CD14-positive monocyte (primary cell): ENCODE measurements around the gene ITGA7. TPM values are rescaled to one million over a fixed set of nuclear protein-coding genes. Genes with fewer than 3 reads are reported as not detected.

Experiments used
- DNase-seq, 3 donors: peaks; one replicate each; pipeline ENCODE4 v3.0.0-alpha.2; 2011 to 2022
- H2AFZ ChIP-seq: 2 replicates; pipeline ENCODE4 v1.6.0; 2012; ENCODE audit warnings: mild to moderate bottlenecking, low read depth, low read length, inconsistent platforms; ENCODE audit not compliant: insufficient read depth, poor library complexity, severe bottlenecking
- H3K27ac ChIP-seq, 2 donors: 1 replicate in 1 of 2; 2 replicates in 1 of 2; pipeline ENCODE4 v1.5.1; 2012 to 2013; ENCODE audit warnings: low read length in 2 of 2, control low read depth in 1 of 2, inconsistent platforms in 1 of 2, low read depth in 1 of 2, mild to moderate bottlenecking in 1 of 2
- H3K27me3 ChIP-seq, 2 donors: one replicate each; pipeline versions ENCODE4 v1.6.0 to v1.6.1; 2011 to 2013; ENCODE audit warnings: low read length in 2 of 2; ENCODE audit not compliant: control insufficient read depth in 2 of 2, insufficient read depth in 2 of 2
- H3K36me3 ChIP-seq, 2 donors: replicated peaks in 1 of 2; 1 replicate in 1 of 2; 2 replicates in 1 of 2; pipeline versions ENCODE4 v1.5.1 to v1.6.1; 2012 to 2013; ENCODE audit warnings: low read length in 2 of 2, control low read depth in 1 of 2, inconsistent platforms in 1 of 2, mild to moderate bottlenecking in 1 of 2; ENCODE audit not compliant: insufficient read depth in 2 of 2, control insufficient read depth in 1 of 2
- H3K4me1 ChIP-seq, 2 donors: 1 replicate in 1 of 2; 2 replicates in 1 of 2; pipeline versions ENCODE4 v1.5.1 to v1.6.1; 2012 to 2013; ENCODE audit warnings: low read length in 2 of 2, control low read depth in 1 of 2, inconsistent platforms in 1 of 2, mild to moderate bottlenecking in 1 of 2, moderate library complexity in 1 of 2; ENCODE audit not compliant: insufficient read depth in 2 of 2, control insufficient read depth in 1 of 2
- H3K4me2 ChIP-seq: replicated peaks from 2 replicates; pipeline ENCODE3; 2012; ENCODE audit warnings: low read length, moderate library complexity, mild to moderate bottlenecking; ENCODE audit not compliant: poor library complexity, severe bottlenecking; ENCODE audit errors: extremely low read depth
- H3K4me3 ChIP-seq, 3 experiments: fragments of 200-600 bp in 1 of 3; sonication (generic) in 1 of 3; replicated peaks in 1 of 3; 1 replicate in 2 of 3; 2 replicates in 1 of 3; pipeline ENCODE4 v1.5.1; 2011 to 2013; ENCODE audit warnings: low read length in 3 of 3, mild to moderate bottlenecking in 3 of 3, control low read depth in 2 of 3, low read depth in 2 of 3, inconsistent platforms in 1 of 3, moderate library complexity in 1 of 3
- H3K79me2 ChIP-seq: 2 replicates; pipeline ENCODE4 v1.6.0; 2012; ENCODE audit warnings: mild to moderate bottlenecking, control low read depth, inconsistent platforms, low read length, moderate library complexity; ENCODE audit not compliant: insufficient read depth
- H3K9ac ChIP-seq: 2 replicates; pipeline ENCODE4 v1.6.0; 2017; ENCODE audit warnings: low read length, mild to moderate bottlenecking; ENCODE audit not compliant: insufficient read depth, poor library complexity, severe bottlenecking
- H3K9me3 ChIP-seq, 2 donors: replicated peaks in 1 of 2; 1 replicate in 1 of 2; 2 replicates in 1 of 2; pipeline versions ENCODE4 v1.5.1 to v1.6.1; 2012 to 2013; ENCODE audit warnings: low read length in 2 of 2, control low read depth in 1 of 2; ENCODE audit not compliant: control insufficient read depth in 1 of 2, insufficient read depth in 1 of 2
- H4K20me1 ChIP-seq: 2 replicates; pipeline ENCODE4 v1.6.0; 2012; ENCODE audit warnings: mild to moderate bottlenecking, low read length, control low read depth, moderate library complexity; ENCODE audit not compliant: insufficient read depth
- H3K27ac Mint-ChIP-seq, 7 donors: one replicate each; pipeline ENCODE4 v1.8.0; 2020; ENCODE audit warnings: mild to moderate bottlenecking in 7 of 7, mixed read lengths in 7 of 7, moderate library complexity in 6 of 7, inconsistent platforms in 2 of 7
- H3K27me3 Mint-ChIP-seq, 3 donors: one replicate each; pipeline ENCODE4 v1.8.0; 2021 to 2022; ENCODE audit warnings: low read depth in 3 of 3, mild to moderate bottlenecking in 3 of 3, mixed read lengths in 3 of 3, moderate library complexity in 3 of 3, inconsistent platforms in 1 of 3
- H3K36me3 Mint-ChIP-seq, 2 donors: one replicate each; pipeline ENCODE4 v1.8.0; 2020; ENCODE audit warnings: mixed read lengths in 2 of 2, inconsistent platforms in 1 of 2, mild to moderate bottlenecking in 1 of 2
- H3K4me1 Mint-ChIP-seq: one replicate; pipeline ENCODE4 v1.8.0; 2020; ENCODE audit warnings: mild to moderate bottlenecking, mixed read lengths
- H3K4me3 Mint-ChIP-seq, 2 donors: one replicate each; pipeline ENCODE4 v1.8.0; 2020; ENCODE audit warnings: mild to moderate bottlenecking in 2 of 2, mixed read lengths in 2 of 2, moderate library complexity in 1 of 2
- H3K9me3 Mint-ChIP-seq, 7 donors: one replicate each; pipeline ENCODE4 v1.8.0; 2020 to 2022; ENCODE audit warnings: mixed read lengths in 7 of 7, mild to moderate bottlenecking in 6 of 7, moderate library complexity in 6 of 7, inconsistent platforms in 2 of 7
- WGBS: methylation state at CpG from one replicate; pipeline ENCODE4 v1.1.5; 2013; ENCODE audit warnings: missing lambda C conversion rate; ENCODE audit not compliant: insufficient coverage; 5-methylcytosine and 5-hydroxymethylcytosine counted together
- intact Hi-C, 2 donors: fragments of 100-400 bp; cut with micrococcal nuclease; formaldehyde crosslinking; loops; one replicate each; pipeline versions ENCODE4 v1.15.0 to v1.15.1; 2023
- polyA plus RNA-seq, 3 donors: library from polyadenylated mRNA; depleted of rRNA in 1 of 3; unstranded in 2 of 3; stranded (reverse) in 1 of 3; fragments of 300-500 nt in 2 of 3; fragments of >200 nt in 1 of 3; fragmentation: Illumina TruSeq in 2 of 3; gene quantifications; 1 replicate in 2 of 3; 2 replicates in 1 of 3; pipeline ENCODE4 v1.2.3, GENCODE V29; 2012 to 2021
- TF ChIP-seq, protein P1 (sequence below): fragments of 200-600 bp; IDR thresholded peaks from one replicate; pipeline ENCODE4 v1.8.0; 2022; ENCODE audit warnings: antibody characterized with exemption, mild to moderate bottlenecking

The ITGA7 gene
- polyA plus RNA-seq, 3 donors: 0.23 to 3.3 (median 0.55) TPM

DNA sequence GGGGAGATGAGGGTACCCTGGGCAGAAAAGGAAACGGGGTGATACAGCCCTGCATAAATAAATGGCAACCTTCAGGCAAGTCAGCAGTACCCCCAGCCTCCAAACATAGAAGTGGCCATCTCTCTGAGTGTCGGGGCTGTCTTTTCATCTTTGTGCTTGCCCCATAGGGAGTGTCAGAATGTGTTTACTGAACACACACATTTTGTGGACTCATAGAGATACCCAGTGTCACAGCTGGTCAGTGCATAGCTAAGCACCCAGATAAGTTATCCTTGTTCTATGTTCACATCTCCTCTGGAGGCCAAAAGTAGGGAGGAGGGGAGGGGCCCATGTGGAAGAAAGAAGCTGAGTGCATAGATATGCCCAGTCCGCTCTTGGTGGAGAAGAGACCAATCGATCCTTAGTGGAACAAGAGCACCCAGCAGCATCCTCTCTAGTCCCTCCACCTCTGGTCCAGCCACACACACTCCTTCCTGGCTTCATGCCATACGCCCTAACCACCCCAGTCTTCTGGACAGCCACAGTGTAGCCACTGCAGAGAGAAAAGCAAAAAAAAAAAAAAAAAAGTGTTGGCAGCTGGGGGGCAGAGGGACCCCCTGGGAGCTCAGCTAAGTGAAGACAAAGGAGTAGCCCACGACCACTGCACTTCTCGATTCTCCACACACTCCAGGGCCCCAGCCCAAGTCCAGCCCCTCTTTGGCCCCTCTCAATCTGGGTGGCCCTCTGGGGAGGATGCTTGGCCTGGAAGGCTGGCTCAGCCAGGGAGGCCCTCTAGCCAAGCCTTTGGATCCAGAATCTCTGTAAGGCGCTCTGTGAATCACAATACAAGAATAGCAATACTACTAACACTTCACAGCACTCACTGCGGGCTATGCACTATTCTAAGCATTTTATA, 2.6 kb downstream of the ITGA7 start:
- Histone ChIP-seq H3K4me3 (no peak overlapping the region), H3K4me1 (peaks cover 29 to 30% of the 10 kb centered on the region in 2 donors), H3K79me2 (no peaks in the 10 kb centered on the region), H3K27ac (no peak overlapping the region), H4K20me1 (no peaks in the 10 kb centered on the region), H3K4me2 (no peak overlapping the region), H3K9ac (no peak overlapping the region), H3K36me3 (no peaks in the 10 kb centered on the region), H3K27me3 (peaks cover 12 to 31% of the 10 kb centered on the region in 2 donors), H3K9me3 (no peaks in the 10 kb centered on the region), H2AFZ (no peak overlapping the region)
- TF ChIP-seq, protein P1, sequence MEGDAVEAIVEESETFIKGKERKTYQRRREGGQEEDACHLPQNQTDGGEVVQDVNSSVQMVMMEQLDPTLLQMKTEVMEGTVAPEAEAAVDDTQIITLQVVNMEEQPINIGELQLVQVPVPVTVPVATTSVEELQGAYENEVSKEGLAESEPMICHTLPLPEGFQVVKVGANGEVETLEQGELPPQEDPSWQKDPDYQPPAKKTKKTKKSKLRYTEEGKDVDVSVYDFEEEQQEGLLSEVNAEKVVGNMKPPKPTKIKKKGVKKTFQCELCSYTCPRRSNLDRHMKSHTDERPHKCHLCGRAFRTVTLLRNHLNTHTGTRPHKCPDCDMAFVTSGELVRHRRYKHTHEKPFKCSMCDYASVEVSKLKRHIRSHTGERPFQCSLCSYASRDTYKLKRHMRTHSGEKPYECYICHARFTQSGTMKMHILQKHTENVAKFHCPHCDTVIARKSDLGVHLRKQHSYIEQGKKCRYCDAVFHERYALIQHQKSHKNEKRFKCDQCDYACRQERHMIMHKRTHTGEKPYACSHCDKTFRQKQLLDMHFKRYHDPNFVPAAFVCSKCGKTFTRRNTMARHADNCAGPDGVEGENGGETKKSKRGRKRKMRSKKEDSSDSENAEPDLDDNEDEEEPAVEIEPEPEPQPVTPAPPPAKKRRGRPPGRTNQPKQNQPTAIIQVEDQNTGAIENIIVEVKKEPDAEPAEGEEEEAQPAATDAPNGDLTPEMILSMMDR: no peak
- Mint-ChIP-seq H3K4me1 (peaks cover 47% of the 10 kb centered on the region), H3K36me3 (peaks cover 3 to 7% of the 10 kb centered on the region in 2 donors), H3K9me3 (peaks cover 0 to 11% (median 2%) of the 10 kb centered on the region in 7 donors), H3K4me3 (peak overlapping the region in 1 of 2 donors; percentile 43), H3K27ac (no peak overlapping the region), H3K27me3 (peaks cover 36 to 55% (median 43%) of the 10 kb centered on the region in 3 donors)
- DNase-seq: no peak
- intact Hi-C loops: loop anchor here in 1 of 2 donors (5.0 kb wide), 1 partner anchor 43 kb away; no protein-coding TSS in a partner anchor
- WGBS: 100% methylated on average over 2 of the region's 9 CpGs

DNA sequence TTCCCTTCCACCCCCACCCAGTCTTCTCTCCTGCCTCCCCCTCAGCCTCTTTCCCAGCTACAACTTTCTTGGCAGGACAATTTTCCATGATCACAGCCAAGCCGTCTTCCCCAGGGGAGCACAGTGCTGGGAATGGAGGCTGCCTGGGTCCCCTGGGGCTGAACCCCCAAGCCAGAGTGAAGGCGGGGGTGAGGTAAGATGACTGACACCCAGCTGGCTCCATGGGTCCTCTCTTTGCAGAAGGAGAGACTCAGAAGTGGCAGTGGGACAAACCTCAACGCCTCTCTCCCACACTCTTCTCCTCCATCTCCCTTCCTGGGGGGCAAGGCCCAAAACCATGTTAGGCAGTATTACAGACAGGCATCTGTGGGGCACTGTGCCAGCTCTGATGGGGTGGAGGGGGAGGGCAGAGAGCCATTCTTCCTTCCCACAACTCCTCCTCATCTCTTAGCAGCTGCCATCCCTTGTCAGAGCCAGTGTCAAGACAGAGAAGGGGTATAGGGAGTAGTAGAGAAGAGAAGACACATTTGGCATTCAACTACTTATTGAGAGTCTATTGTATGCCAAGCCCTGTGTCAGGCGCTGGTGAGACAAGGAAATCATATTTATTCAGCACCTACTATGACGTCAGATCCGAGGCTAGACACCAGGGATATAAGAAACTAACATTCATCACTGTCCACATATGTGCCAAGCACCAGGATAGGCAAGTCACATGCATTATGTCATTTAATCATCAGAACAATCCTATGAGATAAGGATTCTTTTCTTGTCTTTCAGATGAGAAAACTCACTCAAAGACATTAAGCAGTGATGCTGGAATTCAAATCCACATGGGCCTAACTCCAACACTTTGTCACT, 3.6 kb downstream of the ITGA7 start:
- no peak overlapping the region for H3K4me3 ChIP-seq
- no peak overlapping the region for H3K9ac ChIP-seq
- peaks cover 0 to 11% (median 2%) of the 10 kb centered on the region in 7 donors for H3K9me3 Mint-ChIP-seq
- intact Hi-C loops: no loop called here
- 100% methylated on average over 5 of the region's 6 CpGs for WGBS
- peaks cover 30 to 46% (median 36%) of the 10 kb centered on the region in 3 donors for H3K27me3 Mint-ChIP-seq
- H3K4me1 ChIP-seq: peaks cover 24 to 25% of the 10 kb centered on the region in 2 donors
- TF ChIP-seq, protein P1: no peak
- peak overlapping the region; percentile 9 to 53 for H3K4me3 Mint-ChIP-seq
- H2AFZ ChIP-seq: no peak overlapping the region
- H3K27ac Mint-ChIP-seq: peak overlapping the region in 1 of 7 donors; percentile 20
- no peaks in the 10 kb centered on the region for H3K79me2 ChIP-seq
- H3K4me2 ChIP-seq: no peak overlapping the region
- peaks cover 40% of the 10 kb centered on the region for H3K4me1 Mint-ChIP-seq
- peaks cover 0 to 7% of the 10 kb centered on the region in 2 donors for H3K36me3 Mint-ChIP-seq
- no peaks in the 10 kb centered on the region for H3K36me3 ChIP-seq
- H3K9me3 ChIP-seq: no peaks in the 10 kb centered on the region
- H3K27me3 ChIP-seq: peaks cover 4 to 23% of the 10 kb centered on the region in 2 donors
- H3K27ac ChIP-seq: no peak overlapping the region
- no peaks in the 10 kb centered on the region for H4K20me1 ChIP-seq
- no peak for DNase-seq
